Vagina (tissue), 2 donors: ENCODE results near the gene SEMA4G.

ENCODE experiments used
- POLR2A ChIP-seq, 2 donors: fragments of 450-650 bp; IDR thresholded peaks; one replicate each; pipeline ENCODE4 v1.6.1; 2017; ENCODE audit warnings: antibody characterized with exemption in 2 of 2, mild to moderate bottlenecking in 2 of 2, moderate library complexity in 2 of 2
- TF ChIP-seq, protein P1 (sequence below), 3 experiments: fragments of 450-650 bp in 2 of 3; fragments of 200-600 bp in 1 of 3; sonication (generic) in 1 of 3; IDR thresholded peaks; one replicate each; pipeline ENCODE4 v1.5.1; 2017 to 2019; ENCODE audit warnings: antibody characterized with exemption in 3 of 3, mild to moderate bottlenecking in 2 of 3, moderate library complexity in 2 of 3

DNA sequence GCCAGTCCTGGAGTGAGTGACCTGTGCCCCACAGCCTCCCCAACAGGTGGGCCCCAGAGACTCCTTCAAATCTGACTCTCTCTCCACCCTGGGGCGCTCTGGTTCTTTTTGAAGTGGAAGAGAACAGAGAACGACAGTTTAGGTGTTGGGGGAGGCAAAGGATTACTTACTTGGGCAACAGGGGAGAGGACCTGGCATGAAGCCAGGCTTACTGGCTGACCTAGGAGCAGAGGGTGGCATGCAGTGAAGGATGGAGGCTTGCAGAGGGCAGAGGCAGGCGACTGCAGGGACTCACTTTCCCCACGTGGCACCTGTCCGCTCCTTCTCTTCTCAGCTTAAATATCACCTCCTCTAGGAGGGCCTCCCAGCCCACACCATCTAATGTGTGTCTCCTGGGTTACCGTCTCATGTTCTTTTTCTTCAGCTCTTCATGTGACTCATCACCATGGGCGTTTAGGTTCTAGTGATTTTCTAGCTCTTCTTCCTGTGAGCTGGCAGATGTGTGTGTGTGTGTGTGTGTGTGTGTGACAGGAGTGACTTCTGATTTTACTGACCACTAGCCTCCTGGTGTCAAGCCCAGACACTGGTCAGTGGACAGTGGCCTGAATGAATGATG, 45.8 kb downstream of the SEMA4G start:
- TF ChIP-seq POLR2A (IDR thresholded peaks at IDR 0.05): no peak
- TF ChIP-seq, protein P1, sequence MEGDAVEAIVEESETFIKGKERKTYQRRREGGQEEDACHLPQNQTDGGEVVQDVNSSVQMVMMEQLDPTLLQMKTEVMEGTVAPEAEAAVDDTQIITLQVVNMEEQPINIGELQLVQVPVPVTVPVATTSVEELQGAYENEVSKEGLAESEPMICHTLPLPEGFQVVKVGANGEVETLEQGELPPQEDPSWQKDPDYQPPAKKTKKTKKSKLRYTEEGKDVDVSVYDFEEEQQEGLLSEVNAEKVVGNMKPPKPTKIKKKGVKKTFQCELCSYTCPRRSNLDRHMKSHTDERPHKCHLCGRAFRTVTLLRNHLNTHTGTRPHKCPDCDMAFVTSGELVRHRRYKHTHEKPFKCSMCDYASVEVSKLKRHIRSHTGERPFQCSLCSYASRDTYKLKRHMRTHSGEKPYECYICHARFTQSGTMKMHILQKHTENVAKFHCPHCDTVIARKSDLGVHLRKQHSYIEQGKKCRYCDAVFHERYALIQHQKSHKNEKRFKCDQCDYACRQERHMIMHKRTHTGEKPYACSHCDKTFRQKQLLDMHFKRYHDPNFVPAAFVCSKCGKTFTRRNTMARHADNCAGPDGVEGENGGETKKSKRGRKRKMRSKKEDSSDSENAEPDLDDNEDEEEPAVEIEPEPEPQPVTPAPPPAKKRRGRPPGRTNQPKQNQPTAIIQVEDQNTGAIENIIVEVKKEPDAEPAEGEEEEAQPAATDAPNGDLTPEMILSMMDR (IDR thresholded peaks at IDR 0.05): no peak
